Coronary artery (tissue), 2 donors: ENCODE measurements around the gene PLPP3.

Source experiments
- DNase-seq: peaks from one replicate; pipeline ENCODE4 v3.0.0-alpha.2; 2017; ENCODE audit warnings: low spot score
- H3K27ac ChIP-seq, 2 donors: fragments of 200-600 bp; sonication (generic); one replicate each; pipeline ENCODE4 v1.5.1; 2016 to 2019
- H3K4me3 ChIP-seq: fragments of 200-600 bp; sonication (generic); 2 replicates; pipeline ENCODE4 v1.5.1; 2016; ENCODE audit warnings: mild to moderate bottlenecking, moderate library complexity
- TF ChIP-seq, protein P1 (sequence below): fragments of 200-600 bp; sonication (generic); IDR thresholded peaks from one replicate; pipeline ENCODE4 v1.5.1; 2019; ENCODE audit warnings: antibody characterized with exemption

Gene PLPP3

GRCh38 chr1:56537660-56538059, 41.7 kb downstream of the PLPP3 start:
- TF ChIP-seq, protein P1, sequence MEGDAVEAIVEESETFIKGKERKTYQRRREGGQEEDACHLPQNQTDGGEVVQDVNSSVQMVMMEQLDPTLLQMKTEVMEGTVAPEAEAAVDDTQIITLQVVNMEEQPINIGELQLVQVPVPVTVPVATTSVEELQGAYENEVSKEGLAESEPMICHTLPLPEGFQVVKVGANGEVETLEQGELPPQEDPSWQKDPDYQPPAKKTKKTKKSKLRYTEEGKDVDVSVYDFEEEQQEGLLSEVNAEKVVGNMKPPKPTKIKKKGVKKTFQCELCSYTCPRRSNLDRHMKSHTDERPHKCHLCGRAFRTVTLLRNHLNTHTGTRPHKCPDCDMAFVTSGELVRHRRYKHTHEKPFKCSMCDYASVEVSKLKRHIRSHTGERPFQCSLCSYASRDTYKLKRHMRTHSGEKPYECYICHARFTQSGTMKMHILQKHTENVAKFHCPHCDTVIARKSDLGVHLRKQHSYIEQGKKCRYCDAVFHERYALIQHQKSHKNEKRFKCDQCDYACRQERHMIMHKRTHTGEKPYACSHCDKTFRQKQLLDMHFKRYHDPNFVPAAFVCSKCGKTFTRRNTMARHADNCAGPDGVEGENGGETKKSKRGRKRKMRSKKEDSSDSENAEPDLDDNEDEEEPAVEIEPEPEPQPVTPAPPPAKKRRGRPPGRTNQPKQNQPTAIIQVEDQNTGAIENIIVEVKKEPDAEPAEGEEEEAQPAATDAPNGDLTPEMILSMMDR = no peak
- Histone ChIP-seq H3K4me3 (no peak overlapping the region), H3K27ac (no peak overlapping the region)
- no peak for DNase-seq

GRCh38 chr1:56535939-56536338, 43.4 kb downstream of the PLPP3 start:
- Histone ChIP-seq H3K4me3 (no peak overlapping the region), H3K27ac (no peak overlapping the region)
- DNase-seq = no peak
- TF ChIP-seq, protein P1 = no peak

DNA sequence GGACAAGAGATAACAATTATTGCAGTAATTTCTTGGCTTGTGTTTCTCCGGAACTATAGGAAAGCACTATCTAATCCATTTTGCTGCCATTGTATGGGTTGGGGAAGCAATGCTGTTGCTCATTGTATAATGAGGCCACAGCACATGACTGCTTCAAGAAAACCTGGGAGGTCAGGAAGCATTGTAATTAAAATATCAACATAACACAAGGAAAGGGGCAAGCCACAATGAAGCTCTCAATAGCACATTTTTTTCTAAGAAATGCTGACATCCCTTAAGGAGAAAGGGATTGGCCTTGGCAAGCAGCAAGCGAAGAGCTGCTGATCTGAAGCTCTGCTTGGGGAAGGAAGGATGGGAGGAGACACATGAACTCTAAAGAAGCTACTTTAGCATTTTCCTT, 44.0 kb downstream of the PLPP3 start:
- no peak for DNase-seq
- H3K4me3 ChIP-seq = no peak overlapping the region
- TF ChIP-seq, protein P1 = no peak
- H3K27ac ChIP-seq = no peak overlapping the region

DNA sequence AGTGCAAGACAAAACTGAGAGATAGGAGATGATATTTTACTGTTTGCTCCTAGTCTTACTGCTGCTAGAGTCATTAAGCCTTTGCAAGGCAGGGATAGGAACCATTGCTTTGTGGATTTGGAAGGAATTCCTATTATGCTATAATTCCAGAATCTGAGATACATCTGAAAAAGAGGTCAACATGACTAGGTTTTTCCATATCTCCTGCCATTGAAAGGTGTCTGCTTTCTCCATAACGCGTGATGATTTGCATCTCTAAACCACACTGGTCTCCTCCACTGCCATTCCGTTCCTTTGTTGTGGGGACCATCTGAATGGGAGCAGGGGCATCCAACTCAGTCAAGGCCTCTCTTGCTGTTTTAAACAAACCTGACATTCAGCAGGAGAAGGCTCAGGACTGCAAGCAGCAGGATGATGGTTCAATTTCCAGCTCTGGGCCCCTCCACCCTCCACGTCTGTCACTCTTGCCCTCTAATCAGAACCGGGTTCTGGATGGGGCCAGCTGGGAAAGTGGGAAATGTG, 45.2 kb downstream of the PLPP3 start:
- TF ChIP-seq, protein P1 = no peak
- no peak for DNase-seq
- no peak overlapping the region for H3K4me3 ChIP-seq
- no peak overlapping the region for H3K27ac ChIP-seq

- no peak for DNase-seq
- Histone ChIP-seq H3K27ac (no peak overlapping the region), H3K4me3 (no peak overlapping the region)
- TF ChIP-seq, protein P1 = no peak
Measured at GRCh38 chr1:56533621-56534020, 45.7 kb downstream of the PLPP3 start.

DNA sequence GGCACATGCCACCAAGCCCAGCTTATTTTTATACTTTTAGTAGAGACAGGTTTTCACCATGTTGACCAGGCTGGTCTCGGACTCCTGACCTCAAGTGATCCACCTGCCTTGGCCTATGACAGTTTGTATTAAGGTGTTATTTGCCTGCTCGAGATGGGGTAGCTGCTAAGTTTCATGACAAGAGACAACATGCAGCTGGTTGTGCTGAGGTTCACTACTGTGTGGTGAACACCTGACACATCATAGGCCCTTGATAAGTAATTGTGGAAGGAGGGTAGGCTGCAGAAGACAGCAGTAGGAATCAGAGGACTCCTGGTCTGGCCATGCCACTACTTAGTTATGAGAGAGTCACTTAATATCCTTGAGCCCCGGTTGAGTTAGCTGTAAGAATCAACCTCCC, 46.2 kb downstream of the PLPP3 start:
- Histone ChIP-seq H3K4me3 (no peak overlapping the region), H3K27ac (no peak overlapping the region)
- DNase-seq = no peak
- TF ChIP-seq, protein P1 = no peak

GRCh38 chr1:56532350-56532683, 47.0 kb downstream of the PLPP3 start:
- no peak for DNase-seq
- TF ChIP-seq, protein P1 = no peak
- Histone ChIP-seq H3K27ac (no peak overlapping the region), H3K4me3 (no peak overlapping the region)
